Urothelium cell line (cell line): ENCODE measurements around the gene DIPK1C.

ENCODE experiments used
- DNase-seq: peaks from one replicate; pipeline ENCODE4 v3.0.0; 2011; ENCODE audit warnings: low spot score, mixed read lengths
- FAIRE-seq: peaks from 2 replicates; lab custom pipeline; 2011; peaks lifted over from hg19 to GRCh38; lab: Jason Lieb, UNC

Gene DIPK1C

DNA sequence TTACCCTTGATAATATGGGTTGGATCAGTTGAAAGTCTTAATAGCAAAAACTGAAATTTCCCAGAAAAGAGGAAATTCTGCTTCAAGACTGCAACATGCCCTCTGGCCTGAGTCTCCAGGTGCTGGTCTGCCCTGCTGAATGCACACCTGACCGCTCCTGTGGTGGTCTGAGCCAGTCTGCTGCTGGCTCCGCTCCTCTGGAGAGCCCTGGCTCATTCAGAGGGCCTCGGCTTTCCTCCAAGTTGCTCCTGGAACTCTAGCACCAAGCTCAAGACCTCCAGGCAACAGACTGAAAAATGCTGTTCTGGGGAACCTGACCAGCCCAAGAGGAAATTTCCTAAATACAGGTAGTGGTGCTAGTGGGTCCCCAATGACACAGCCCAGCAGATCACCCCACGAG, 64.8 kb downstream of the DIPK1C start:
- FAIRE-seq, result no peak
- no peak for DNase-seq

DNA sequence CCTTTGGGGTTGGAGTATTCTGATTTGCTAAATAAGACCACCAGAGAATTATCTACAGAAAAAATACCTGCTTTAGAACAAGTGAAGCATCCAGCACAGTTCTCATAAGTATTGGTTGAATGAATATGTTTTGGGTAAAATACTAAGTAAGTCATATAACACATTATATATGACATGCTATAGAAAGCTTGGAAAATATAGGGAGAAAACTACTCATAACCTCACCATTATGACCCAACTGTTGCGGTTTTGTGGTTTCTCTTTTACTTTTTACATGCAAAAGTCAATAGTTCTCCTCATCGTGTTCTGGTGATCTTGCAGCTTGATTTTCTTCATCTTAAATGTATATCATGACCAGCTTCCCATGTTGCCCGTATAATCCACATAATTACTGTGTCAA, 66.2 kb downstream of the DIPK1C start:
- DNase-seq, result no peak
- no peak for FAIRE-seq

DNA sequence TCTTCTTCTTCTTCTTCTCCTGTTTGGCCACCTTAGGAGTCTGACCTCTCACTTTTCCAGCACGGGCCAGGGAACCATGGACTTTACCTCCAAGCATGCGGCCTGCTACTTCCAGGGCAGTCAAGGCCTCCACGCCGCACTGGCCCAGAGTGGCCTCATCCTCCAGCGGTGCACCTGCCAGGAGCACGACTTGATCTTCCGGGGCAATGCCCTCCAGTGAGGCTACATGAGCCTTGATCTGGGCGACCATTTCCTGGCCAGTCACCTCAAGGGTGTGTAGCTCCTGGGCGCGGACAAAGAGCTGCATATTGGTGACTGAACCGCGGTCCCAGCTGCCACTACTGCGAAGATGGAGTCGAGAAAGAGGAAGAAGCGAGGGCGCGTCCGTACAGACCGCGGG, 67.1 kb downstream of the DIPK1C start:
- no peak for DNase-seq
- FAIRE-seq, result peak; percentile 81

DNA sequence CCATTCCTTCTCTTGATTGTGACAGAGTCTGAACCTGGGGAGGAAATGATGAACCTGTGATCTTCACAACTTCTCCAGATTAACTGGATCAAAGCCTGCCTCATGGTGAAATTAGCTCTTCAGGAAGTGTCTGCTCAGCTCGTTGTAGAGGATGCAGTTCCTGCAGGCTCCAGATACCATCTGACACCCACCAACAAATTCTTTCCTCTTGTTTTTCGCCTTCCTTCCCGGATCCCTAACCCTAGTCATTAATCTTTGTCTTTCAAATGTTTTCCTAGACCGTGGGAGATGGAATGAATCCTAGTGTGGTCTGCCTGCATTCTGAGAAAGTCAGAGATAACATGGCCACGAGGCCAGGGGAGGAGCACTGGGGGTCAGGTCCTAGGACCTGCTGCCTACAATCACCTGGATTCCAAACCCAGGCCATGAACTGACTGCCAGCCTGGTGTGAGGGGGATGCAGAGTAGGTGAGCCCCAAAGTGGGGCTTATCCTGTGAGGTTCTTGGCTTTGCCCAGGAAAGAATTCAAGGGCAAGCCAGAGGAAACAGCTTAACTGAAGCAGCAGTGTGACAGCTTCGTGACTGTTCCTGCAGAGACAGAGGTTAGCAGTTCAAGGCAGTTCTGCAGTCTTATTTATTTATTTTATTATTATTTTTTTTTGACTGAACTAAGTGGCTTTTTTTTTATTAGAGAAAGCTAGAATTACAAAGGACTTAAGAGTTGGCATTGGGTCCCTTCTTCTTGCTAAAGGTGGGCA, 67.8 kb downstream of the DIPK1C start:
- FAIRE-seq, result no peak
- DNase-seq, result no peak

DNA sequence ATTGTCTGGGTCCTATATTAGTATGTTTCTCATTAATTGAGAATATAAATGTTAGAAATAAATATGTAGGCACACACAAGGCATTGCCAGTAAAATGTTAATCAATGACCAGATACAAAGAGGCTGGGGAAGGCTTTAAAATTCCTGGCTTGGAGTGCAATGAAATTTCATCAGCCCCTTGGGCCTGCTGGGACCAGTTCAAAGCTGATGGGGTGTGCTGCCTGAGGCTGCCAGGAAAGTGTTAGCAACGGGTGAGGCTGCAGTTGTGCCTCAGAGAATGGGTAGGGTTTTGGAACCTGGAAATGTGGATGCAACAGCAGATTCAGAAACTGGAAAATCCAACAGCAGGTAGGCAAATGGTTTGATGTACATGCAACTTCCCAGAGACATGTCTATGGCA, 68.9 kb downstream of the DIPK1C start:
- DNase-seq (no peak), FAIRE-seq (no peak)

DNA sequence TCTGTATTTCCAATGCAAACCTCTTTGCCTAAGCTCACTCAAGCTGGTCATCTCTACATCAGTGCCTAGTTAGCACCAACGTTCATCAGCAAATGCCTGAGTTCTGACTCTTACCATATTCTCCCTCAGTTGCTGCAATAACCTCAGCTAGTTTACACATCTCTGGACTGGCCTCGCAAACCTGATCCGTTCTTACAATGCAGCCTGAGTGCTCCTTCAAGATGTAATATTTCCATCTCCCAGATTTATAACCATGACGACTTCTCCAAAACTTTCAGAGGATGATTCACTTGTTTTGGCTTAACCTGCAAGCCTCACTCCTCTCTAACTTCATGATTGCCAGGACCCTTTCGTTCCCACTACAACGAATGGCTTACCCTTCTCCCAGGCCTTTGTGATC, 69.7 kb downstream of the DIPK1C start:
- DNase-seq (no peak), FAIRE-seq (no peak)
